GM18526 (cell line): ENCODE measurements around the gene ENOX1.

Experiments
- POLR2A ChIP-seq: IDR thresholded peaks from 3 replicates; pipeline ENCODE4 v1.6.1; 2011; ENCODE audit not compliant: insufficient read length; ENCODE audit errors: extremely low read depth

The ENOX1 gene

DNA sequence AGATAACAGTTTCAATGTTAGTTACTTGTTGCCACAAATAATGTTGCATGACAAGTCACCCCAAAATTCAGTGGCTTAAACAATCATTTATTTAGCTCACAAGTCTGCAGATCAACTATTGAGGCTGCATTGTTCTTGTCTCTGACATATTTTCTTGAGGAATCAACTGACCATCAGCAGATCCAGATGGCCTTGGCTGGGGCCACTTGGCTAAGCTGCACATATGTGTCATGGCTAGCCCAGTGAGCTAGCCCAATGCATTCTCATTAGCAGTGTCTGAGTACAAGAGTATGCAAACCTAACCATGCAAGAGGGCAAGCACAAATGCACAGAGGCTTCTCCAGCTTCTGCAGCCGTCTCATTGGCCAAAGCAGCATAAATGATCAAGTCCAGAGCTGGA lies 583.0 kb downstream of the ENOX1 start:
- TF ChIP-seq POLR2A: no peak

GRCh38 chr13:43200736-43201135 lies 586.0 kb downstream of the ENOX1 start:
- TF ChIP-seq POLR2A: no peak

GRCh38 chr13:43200307-43200706 lies 586.5 kb downstream of the ENOX1 start:
- no peak for TF ChIP-seq POLR2A

DNA sequence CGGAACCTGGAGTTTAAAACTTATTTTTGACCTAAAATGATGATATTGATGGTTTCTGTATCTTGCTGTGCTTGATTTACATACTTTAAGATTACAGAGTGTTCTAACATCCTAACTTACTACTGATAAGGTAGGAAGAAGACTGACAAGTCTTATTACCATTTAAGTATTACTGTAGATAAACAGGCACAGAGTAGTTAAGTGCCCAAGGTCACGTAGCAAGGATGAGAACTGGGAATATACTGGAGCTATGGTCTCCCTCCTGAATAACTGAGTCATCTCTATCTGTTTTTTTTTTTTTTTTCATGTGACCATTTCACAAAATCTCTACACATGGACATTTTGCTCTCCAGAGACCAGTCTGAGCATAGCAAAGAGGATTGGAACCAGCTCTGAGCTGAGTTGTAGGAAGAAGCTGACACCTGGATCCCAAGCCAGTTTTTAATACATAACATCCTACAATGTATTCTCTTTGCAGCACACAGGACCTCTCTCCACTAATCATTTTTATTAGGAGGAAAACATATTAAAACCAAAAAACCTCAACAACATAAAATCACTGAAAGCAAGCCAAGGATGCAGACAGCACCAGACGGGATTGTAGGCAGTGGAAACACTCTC lies 589.9 kb downstream of the ENOX1 start:
- TF ChIP-seq POLR2A: no peak

DNA sequence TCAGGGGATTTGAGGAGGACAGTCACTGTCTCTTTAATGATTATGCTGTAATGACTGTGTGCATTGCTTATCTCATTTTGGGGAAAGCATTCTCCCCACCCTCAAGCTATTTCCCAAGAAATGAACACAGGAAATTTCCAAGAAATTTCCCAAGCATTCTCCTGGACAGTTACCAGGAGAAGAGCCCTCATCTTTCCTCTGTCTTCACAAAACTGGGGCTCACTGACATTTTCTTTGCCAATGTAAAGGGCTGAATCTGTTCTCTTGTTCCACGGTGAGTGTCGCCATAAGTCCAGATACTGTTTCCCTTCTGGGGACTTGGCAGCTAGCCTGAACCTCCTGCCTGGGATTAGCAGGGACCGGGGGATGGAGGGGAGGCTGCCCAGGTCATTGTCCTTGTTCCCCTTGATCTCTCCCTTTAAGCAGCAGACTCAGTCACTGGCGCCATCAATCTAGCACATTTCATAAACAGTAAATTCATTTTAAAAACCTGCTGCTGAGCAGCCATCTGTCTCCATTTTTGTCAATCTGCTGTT lies 590.6 kb downstream of the ENOX1 start:
- no peak for TF ChIP-seq POLR2A

GRCh38 chr13:43195551-43195950 lies 591.2 kb downstream of the ENOX1 start:
- no peak for TF ChIP-seq POLR2A

GRCh38 chr13:43195112-43195511 lies 591.7 kb downstream of the ENOX1 start:
- TF ChIP-seq POLR2A: no peak

DNA sequence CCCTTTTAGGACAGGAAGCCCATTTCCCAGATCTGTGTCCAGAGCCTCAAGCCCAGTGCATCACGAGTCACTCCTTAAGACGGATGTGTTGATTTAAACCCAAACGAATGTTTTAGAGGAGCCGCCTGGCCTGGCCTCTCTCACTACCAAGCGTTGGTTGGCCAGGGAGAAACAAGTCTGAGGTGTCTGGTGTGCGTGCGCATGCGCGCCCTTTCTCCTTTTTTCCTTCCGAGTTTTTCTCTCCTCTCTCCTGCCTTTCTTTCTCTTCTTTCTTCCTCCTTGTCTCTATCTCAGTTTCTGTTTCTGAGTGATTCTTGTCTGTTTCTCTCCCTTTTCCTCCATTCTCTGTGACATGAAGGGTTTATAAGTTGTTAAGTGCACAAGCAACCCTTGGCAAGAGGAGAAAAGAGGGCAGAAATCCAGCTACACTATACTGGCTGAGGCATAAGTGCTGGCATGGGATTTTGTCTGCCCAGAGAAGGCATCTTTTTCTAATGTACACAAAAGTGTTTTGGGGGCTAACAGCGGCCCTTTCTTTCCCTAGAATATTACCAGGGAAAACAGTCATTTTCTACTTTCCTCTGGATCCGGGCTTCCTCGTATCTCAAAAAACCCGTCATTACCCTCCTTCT lies 592.9 kb downstream of the ENOX1 start:
- no peak for TF ChIP-seq POLR2A

- TF ChIP-seq POLR2A: no peak
Measured at GRCh38 chr13:43191546-43191945, 595.2 kb downstream of the ENOX1 start.

DNA sequence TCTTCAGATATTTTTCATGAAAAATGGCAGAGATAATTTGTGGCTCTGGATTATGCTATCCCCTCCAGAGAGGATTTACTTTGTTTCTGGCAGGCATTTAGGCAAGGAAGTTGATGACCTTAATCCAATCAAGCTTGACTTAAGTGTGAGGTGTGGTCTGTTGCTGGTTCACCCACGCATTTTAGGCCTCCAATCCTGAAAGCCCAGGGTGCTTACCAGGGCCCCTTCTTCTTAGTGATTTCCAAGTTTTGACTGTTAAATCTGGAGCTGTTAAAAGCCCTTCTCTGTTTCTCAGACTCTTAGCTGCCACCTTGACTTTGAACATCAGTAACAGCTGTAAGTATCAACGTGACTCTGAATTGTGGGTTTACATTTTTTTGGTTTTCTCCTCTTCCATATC lies 601.5 kb downstream of the ENOX1 start:
- no peak for TF ChIP-seq POLR2A

GRCh38 chr13:43180837-43181236 lies 605.9 kb downstream of the ENOX1 start:
- no peak for TF ChIP-seq POLR2A

DNA sequence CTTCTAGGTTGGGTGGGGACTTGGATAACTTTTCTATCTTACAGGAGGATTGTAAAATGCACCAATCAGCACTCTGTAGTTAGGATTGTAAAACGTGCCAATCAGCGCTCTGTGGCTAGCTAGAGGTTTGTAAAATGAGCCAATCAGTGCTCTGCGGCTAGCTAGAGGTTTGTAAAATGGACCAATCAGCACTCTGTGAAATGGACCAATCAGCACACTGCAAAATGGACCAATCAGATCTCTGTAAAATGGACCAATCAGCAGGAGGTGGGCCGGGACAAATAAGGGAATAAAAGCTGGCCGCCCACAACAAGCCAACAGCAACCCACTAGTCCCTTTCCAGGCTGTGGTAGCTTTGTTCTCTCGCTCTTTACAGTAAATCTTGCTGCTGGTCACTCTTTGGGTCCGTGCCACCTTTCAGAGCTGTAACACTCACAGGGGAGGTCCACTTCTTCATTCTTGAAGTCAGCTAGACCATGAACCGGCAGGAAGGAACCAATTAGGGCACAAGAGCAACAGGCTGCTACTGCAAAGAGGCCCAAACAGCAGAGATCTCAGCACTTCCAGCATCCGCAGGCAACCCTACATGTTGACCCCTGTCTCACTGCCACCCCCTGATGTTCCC lies 606.6 kb downstream of the ENOX1 start:
- TF ChIP-seq POLR2A: no peak

- TF ChIP-seq POLR2A: no peak
Measured at GRCh38 chr13:43171489-43171888, 615.3 kb downstream of the ENOX1 start.

GRCh38 chr13:43170506-43170905 lies 616.3 kb downstream of the ENOX1 start:
- no peak for TF ChIP-seq POLR2A

GRCh38 chr13:43167731-43168130 lies 619.0 kb downstream of the ENOX1 start:
- no peak for TF ChIP-seq POLR2A
